GM19452 (cell line): ENCODE data around the gene CSNK1G1.
"Not testable (repeated sequence)": the region's sequence is repeated elsewhere in the genome, so short reads cannot be mapped to it uniquely, and the experiment has no call there.

ENCODE experiments used
- ATAC-seq: cut with Tn5 transposase; IDR thresholded peaks from one replicate; pipeline ENCODE4 v1.9.1; 2021; ENCODE audit not compliant: unreplicated experiment

The CSNK1G1 gene

DNA sequence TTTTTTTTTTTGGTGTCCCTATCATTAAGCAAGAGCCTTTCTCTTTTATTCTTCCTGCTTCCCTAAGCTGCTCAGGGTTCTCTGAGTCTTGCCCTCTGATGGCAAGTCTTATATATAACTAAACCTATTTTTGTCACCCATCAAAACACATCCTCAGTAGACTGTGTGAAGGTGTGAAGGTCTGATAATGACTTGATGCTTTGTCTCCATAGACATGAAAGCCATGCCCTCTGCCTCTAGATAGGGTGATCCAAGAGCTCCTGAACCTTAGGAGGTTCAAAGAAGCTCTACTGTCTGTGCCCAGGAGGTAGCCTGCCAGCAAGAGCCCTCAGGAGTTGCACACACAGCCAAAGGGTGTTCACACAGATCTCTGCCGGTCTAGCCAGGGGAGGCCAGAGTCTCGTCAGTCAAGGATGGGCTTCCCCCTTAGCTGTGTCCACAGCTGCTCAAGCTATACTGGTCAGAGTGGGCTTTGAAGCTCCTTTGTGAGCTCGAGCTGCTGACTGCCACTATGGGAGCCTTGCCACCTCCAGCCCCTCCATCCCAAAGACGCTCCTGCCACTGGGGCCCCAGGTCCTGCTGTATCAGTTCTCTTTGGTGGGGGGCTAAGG lies 217.5 kb downstream of the CSNK1G1 start:
- ATAC-seq = no peak

DNA sequence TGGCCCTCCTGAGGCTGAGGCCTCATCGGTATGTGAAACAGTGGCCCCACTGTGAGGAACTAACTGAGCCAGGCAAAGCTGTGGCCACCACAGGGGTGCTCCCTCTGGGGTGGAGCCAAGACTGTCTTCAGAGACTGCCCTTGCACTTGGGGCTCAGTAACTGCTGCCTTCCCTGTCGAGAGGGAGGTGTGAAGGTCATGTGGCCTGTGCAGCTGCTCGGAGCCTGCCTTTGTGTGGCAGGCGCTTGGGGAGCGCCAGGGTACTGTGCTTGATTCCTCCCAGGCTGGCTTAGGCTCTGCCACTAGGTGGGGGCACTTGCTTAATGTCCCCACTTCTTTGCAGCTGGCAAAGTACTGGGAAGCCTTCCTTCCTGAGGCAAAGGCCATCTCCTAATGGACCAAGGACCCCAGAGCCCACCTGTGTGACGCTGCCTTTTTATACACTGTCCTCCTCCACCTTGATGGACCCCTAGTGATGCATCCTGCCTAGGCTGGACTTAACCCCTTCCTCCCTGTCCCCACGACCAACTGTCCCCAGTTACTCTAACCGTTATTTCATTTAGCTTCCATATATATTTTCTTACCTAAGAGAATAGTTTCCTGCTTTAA lies 218.6 kb downstream of the CSNK1G1 start:
- ATAC-seq = no peak

DNA sequence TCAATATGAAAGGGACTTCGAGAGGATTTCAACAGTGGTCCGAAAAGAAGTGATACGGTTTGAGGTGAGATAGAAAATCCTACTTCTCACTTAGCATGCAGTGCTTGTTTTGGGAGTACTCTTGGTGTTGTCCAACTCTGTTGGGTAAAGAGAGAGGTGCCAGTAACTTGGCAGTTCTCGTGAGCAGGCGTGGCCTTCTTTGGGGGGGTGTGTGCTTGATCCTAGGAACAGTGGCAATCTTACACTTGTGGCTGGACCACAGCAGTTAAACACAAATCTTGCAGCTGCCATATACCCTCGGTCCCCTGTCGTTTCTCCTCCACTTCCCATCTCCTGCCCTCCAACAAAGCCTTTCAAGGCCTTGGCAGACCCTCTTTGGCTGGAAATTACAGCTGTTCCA lies 219.6 kb downstream of the CSNK1G1 start:
- no peak for ATAC-seq

DNA sequence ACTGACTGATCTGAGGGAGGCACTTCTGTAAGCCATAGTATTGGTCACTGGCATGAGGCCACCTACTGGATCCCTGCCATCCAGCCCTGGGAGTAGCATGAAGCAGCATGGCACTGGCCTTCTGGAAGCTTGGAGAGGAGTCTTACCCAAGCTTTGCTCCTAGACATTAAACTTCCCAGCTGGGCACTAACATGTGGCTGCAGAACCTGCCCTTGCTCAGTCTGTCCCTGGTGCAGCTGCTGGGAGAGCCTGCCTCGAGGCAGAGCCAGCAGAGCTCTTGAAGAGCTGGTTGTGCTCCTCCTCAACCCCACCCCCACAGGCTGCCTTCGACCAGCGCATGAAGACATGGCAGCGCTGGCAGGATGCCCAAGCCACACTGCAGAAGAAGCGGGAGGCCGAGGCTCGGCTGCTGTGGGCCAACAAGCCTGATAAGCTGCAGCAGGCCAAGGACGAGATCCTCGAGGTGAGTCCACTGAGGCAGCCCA lies 221.6 kb downstream of the CSNK1G1 start:
- ATAC-seq = no peak

DNA sequence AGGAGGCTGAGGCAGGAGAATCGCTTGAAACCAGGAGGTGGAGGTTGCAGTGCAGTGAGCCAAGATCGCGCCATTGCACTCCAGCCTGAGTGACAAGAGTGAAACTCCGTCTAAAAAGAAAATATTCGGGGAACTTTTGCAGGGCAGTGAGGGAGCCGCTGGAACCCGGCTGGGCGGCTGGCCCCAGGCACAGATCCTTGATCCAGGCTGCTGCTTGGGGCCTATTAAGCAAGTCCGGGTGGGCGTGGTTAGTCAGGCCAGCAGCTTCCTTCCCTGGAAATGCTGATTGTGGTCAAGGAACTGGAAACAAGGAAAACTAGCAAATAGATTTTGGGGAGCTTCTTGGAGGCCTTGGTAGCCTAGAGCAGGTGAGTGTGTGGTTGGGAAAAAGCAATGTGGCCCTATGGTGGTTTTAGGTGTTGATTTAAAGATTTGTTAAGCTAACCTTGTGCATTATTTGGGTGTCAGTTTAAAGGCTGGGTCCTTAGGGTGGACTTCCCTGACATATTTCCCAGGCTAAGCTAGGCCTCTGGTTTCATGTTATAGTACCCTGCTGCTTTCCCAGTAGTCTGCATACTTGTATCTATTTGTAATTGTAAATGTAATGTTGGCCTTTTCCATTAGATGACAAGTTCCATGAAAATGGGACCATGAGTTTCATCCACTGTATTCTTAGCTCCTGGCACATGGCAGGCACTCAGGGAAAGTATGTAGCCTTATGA lies 222.2 kb downstream of the CSNK1G1 start:
- ATAC-seq = no peak

DNA sequence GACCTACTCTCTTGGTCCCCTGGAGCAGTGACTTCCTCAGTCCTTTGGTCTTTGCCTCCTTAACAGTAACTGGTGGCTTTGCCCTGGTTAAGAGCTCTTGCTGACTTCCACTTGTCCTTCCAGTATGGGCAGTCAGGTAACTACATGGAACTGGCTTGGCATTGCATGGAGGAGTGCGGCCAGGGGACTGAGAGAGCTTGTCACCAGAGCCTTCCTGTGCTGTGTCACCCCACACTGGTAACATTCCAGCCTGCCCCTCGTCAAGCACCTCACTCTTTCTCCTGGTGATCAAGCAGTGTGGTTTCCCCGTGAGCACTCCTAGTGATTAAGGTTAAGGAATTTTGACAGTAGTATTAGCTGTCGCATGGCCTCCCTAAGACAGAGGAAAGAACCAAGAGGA lies 223.8 kb downstream of the CSNK1G1 start:
- ATAC-seq = no peak

DNA sequence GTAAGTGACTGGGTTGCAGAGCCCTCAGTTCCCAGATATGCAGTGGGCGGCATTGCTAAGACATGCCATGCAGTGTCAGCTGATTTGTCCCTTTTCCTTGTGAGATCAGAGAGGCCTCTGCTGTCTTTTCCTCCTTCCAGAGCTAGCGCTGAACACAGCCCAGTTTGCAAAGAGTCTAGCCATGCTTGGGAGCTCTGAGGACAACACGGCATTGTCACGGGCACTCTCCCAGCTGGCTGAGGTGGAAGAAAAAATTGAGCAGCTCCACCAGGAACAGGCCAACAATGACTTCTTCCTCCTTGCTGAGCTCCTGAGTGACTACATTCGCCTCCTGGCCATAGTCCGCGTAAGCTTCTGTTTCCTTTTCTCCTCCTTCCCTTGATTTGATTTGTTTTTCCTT lies 224.4 kb downstream of the CSNK1G1 start:
- ATAC-seq = no peak

DNA sequence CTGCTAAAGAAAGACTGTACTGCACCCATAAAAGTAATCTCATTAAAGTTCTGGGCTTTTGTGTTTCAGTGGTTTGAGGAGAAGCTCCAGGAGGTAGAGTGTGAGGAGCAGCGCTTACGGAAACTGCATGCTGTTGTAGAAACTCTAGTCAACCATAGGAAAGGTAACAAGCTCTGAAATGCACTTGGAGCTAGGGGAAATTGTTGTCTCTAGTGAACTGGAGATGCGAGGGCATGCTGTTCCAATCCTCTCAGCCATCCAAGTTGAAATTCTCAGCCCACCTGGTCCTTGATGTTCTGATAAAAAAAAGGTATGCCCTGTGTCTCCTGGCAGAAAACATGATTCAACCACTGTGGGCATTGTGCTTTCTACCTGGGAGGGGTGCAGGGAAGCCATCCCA lies 225.8 kb downstream of the CSNK1G1 start:
- ATAC-seq = no peak

DNA sequence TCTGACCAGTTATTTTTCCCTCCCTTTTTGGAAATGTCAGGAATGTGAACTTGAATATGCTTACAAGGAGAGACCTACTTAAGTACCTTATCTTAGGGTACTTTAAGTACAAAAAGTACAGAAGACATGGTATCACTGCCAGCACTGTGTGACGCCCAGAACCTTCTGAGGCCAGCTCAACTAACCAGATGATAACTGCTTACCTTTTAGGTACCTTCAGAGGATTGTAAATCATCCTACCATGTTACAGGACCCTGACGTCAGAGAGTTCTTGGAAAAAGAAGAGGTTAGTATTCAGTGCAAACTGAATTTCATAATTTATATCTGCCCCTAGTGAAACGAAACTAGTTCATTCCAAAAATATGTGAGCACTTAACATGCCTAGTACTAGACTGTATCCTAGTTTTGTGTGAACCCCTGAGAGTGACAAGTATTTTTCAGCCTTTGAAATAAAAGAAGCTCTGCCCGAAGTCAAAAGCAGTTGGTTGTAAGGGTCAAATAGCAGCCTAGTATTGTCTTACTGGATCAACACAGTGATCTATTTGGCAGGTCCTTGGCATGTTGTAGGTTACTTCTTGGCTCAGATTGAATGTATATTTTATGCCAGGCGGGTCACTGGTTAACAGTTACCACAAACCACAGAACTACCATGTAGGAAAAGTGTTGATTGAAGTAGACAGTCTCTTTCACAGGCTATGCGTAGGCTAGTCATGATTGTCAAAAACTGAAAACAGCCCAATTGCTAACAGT lies 228.3 kb downstream of the CSNK1G1 start:
- no peak for ATAC-seq

DNA sequence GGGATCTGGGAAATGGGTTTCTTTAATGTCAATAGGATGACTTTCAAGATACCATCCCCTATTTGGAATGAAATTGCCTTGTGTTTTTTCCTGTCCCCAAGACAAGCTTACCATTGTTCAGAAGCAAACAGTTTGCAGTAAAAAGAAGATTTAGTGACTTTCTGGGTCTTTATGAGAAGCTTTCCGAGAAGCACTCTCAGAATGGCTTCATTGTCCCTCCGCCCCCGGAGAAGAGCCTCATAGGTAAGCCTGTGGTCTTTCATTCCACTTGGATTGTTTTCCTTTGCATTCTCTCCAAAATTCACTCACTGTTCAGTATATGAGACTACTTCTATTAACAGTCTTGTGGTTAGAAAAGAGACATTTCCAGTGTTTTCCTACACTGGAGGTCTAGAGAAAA lies 230.0 kb downstream of the CSNK1G1 start:
- ATAC-seq = no peak

DNA sequence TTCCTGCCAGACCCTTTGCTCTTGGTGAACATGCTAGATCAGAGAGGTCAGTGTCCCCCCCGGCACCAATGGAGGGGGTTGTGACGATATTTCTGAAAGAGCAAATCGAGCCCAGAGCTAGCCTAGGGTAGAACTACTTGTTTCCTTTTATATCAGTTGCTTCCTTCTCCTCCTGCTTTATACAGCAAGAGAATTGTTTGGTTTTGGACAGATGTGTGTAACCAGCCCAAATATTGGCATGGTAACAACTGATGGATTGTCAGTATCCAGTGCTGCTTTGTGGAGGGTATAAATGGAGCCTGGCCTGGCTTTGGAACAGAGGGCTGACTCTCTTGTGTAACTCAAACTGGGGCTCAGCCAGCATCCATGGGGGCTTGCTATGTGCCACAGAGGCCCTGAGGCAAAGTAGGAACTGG lies 233.0 kb downstream of the CSNK1G1 start:
- no peak for ATAC-seq

DNA sequence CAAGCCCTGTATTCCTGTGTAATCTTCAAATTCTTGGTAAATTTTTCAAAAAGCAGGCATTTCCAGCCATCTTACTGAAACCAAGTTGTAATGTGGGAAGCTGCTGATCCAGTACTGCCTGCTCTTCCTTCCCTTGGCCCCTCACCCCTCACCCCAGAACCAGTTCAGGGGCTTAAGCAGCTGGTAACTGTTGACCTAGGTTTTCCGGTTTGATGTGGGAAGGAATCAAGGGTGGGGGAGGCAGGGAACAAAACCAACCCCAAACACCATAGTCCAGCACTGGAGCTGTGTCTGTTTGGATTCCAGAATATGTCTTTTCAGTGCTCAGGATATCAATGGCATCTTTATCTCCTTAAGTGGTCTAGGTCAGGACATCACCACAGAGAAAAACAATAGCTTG lies 233.5 kb downstream of the CSNK1G1 start:
- no peak for ATAC-seq

DNA sequence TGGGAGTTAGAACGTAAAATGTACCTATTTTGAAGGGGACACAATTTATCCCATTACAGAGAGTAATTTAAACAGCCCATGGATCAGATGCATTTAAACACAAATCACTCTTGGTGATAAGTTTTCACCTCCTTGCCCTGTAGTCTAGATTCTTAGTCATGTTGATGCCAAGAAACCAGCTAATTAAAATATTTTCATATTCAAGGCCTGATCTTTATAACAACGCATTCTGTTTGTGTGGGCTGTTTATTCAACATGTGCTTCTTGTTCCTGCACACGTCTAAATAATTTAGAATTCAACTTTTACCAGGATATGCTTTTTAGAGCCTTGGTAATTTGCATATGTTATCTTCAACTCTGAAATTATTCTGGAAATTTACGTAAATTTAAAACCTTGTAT lies 234.4 kb downstream of the CSNK1G1 start:
- no peak for ATAC-seq

DNA sequence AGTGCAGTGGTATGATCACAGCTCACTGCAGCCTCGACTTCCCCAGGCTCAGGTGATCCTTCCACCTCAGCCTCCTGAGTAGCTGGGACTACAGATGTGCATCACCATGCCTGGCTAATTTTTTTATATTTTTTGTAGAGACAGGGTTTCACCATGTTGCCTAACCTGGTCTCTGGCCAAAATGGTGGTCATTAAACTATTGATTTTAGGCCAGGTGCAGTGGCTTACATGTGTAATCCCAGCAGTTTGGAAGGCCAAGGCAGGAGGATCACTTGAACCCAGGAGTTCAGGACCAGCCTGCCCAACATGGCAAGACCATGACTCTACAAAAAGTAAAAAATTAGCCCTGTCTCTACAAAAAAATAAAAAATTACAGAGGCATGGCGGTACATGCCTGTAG lies 235.7 kb downstream of the CSNK1G1 start:
- ATAC-seq = not testable (repeated sequence)

DNA sequence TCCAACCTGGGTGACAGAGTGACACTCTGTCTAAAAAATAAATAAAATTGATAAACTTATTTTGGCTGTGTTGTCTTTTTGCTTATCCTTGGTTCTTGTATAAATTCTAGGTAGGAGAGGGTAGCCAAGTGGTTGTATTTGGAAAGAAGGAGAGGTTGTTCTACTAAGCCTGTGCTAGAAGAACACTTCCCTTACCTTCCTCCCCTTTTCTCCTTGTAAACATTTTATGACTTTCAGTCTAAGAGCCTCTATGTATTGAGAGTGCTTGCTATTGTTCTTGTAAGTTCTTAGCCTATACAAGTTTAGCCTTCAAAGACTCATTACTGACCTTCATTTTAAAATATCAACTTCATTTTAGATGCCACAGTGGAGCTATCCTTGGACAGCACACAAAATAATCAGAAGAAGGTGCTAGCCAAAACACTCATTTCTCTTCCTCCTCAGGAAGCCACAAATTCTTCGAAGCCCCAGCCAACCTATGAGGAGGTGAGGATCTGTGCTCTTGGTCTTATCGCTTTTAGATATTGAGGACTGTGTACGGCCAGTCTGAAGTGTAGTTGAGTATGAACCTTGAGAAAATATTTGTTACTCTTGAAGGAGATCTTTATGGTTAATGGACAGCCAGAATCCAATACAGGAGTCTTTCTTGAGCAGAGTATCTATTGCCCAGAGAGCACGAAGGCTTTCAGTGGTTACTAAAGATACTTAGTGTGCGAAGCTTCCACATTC lies 238.1 kb downstream of the CSNK1G1 start:
- ATAC-seq = no peak
